ENCODE measurements around the gene GRB2. TPM values are rescaled to one million over a fixed set of nuclear protein-coding genes. Genes with fewer than 3 reads are reported as not detected.
"Not testable (repeated sequence)": the region's sequence is repeated elsewhere in the genome, so short reads cannot be mapped to it uniquely, and the experiment has no call there.

Gene GRB2
- total RNA-seq, 1 donor from 2014 or later, result 58.5 TPM

- DNase-seq (ENCODE audit: low spot score), result peak; percentile 28
Observed at GRCh38 chr17:75319904-75320691, 85.4 kb downstream of the GRB2 start.

GRCh38 chr17:75318615-75319222, 86.8 kb downstream of the GRB2 start:
- DNase-seq (ENCODE audit: low spot score), result no peak

- no peak for DNase-seq (ENCODE audit: low spot score)
Observed at GRCh38 chr17:75318211-75318610, 87.3 kb downstream of the GRB2 start.

GRCh38 chr17:75317671-75318070, 87.8 kb downstream of the GRB2 start:
- no peak for DNase-seq (ENCODE audit: low spot score)

GRCh38 chr17:75316253-75316652, 89.2 kb downstream of the GRB2 start:
- DNase-seq (ENCODE audit: low spot score), result no peak

- DNase-seq (ENCODE audit: low spot score), result no peak
Observed at GRCh38 chr17:75315541-75316243, 89.8 kb downstream of the GRB2 start.

- peak; percentile 42 for DNase-seq (ENCODE audit: low spot score)
Observed at GRCh38 chr17:75313941-75314551, 91.4 kb downstream of the GRB2 start.

- DNase-seq (ENCODE audit: low spot score), result no peak
Observed at GRCh38 chr17:75308732-75309629, 96.5 kb downstream of the GRB2 start.

- DNase-seq (ENCODE audit: low spot score), result no peak
Observed at GRCh38 chr17:75307957-75308731, 97.3 kb downstream of the GRB2 start.

GRCh38 chr17:75301502-75302206, 103.8 kb downstream of the GRB2 start:
- no peak for DNase-seq (ENCODE audit: low spot score)

GRCh38 chr17:75301049-75301448, 104.4 kb downstream of the GRB2 start:
- no peak for DNase-seq (ENCODE audit: low spot score)

GRCh38 chr17:75300280-75300679, 105.2 kb downstream of the GRB2 start:
- no peak for DNase-seq (ENCODE audit: low spot score)

GRCh38 chr17:75295201-75296158, 110.0 kb downstream of the GRB2 start:
- peak; percentile 34 for DNase-seq (ENCODE audit: low spot score)

GRCh38 chr17:75292810-75293448, 112.5 kb downstream of the GRB2 start:
- DNase-seq (ENCODE audit: low spot score), result not testable (repeated sequence)

- DNase-seq (ENCODE audit: low spot score), result peak; percentile 68
Observed at GRCh38 chr17:75289832-75290337, 115.6 kb downstream of the GRB2 start.

GRCh38 chr17:75289115-75289831, 116.2 kb downstream of the GRB2 start, which contains the start of gene SLC25A19:
Gene SLC25A19, minus strand, starts transcription at chr17:75289433. Its CDS starts 2,669 bp downstream, at chr17:75286764.
- DNase-seq (ENCODE audit: low spot score), result peak; percentile 99

GRCh38 chr17:75288770-75289114, 116.7 kb downstream of the GRB2 start:
- no peak for DNase-seq (ENCODE audit: low spot score)

Measured in umbilical cord (tissue), 2 donors.